A673 (cell line): ENCODE results near the gene INPP4A.

Experiments used
- EZH2 ChIP-seq: fragments of 200-600 bp; sonication (generic); IDR thresholded peaks from 2 replicates; pipeline ENCODE4 v1.6.1; 2017; ENCODE audit warnings: borderline replicate concordance, low read depth, mild to moderate bottlenecking, mixed read lengths, antibody characterized with exemption, low read length; ENCODE audit not compliant: poor library complexity, severe bottlenecking
- TF ChIP-seq, protein P1 (sequence below): fragments of 300-800, 200-600 bp; sonication (generic); conservative IDR thresholded peaks from 2 replicates; pipeline ENCODE4 v1.5.1; 2017; ENCODE audit warnings: low read depth, mild to moderate bottlenecking, antibody characterized with exemption, low read length, moderate library complexity, mixed read lengths

DNA sequence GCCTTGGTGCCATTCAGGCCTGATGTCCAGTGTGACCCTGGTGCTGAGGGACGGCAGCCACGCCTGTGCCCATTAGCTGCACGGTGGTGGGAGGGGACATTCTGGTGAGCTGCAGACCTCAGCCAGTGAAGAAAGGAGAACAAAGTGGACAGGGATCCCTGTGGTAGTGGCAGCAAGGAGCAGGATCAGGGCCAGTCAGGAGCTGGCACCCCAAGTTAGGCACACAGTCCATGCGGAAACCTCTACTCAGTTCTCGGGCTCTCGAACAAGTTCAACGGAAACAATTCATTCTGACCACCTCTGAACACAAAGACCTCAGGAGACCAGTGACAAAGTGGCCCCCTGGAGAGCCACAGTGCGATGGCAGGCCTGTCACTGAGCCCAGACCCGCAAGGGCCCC is 133.6 kb downstream of the INPP4A start:
- TF ChIP-seq, protein P1, sequence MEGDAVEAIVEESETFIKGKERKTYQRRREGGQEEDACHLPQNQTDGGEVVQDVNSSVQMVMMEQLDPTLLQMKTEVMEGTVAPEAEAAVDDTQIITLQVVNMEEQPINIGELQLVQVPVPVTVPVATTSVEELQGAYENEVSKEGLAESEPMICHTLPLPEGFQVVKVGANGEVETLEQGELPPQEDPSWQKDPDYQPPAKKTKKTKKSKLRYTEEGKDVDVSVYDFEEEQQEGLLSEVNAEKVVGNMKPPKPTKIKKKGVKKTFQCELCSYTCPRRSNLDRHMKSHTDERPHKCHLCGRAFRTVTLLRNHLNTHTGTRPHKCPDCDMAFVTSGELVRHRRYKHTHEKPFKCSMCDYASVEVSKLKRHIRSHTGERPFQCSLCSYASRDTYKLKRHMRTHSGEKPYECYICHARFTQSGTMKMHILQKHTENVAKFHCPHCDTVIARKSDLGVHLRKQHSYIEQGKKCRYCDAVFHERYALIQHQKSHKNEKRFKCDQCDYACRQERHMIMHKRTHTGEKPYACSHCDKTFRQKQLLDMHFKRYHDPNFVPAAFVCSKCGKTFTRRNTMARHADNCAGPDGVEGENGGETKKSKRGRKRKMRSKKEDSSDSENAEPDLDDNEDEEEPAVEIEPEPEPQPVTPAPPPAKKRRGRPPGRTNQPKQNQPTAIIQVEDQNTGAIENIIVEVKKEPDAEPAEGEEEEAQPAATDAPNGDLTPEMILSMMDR = no peak
- TF ChIP-seq EZH2 = no peak
